GM18498 (cell line): ENCODE data around the gene HPF1.
"Not testable (repeated sequence)": the region's sequence is repeated elsewhere in the genome, so short reads cannot be mapped to it uniquely, and the experiment has no call there.

Source experiments
- ATAC-seq: cut with Tn5 transposase; IDR thresholded peaks from one replicate; pipeline ENCODE4 v1.9.1; 2021; ENCODE audit warnings: mild to moderate bottlenecking, moderate library complexity; ENCODE audit not compliant: unreplicated experiment

The HPF1 gene

DNA sequence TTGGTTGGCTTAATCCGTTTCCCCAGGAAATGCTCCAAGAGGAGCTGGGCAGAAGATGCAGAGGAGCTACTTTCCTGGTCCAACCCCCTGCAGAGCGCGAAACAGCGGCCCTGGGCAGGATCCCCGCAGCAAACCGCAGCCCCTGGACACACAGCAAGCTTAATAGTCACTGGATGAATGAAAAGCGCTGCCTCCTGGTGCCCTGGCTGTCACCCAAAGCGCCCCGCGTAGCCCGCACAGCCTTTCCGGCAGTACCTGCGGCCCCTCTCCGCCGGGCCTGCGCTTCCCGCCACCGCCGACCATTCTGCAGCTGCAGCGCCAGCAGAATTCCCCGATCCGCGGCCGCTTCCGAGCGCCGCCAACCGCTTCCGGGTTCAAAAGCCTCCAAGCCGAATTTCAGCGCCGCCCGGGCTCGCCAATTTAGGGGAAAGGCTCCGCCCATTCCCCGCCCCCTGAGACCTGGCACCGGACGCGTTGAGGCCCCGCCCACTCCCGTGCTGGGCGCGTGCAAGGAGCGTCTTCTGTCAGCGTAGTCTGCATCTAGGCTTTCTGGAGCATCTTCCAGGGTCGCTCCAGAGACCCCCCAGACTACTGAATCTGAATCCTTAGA lies at the start of gene HPF1:
Gene HPF1, minus strand, starts transcription at position 370 of the 610 bp plus-strand sequence. Its CDS starts 67 bp downstream, at position 303.
- ATAC-seq = peak; percentile 95

DNA sequence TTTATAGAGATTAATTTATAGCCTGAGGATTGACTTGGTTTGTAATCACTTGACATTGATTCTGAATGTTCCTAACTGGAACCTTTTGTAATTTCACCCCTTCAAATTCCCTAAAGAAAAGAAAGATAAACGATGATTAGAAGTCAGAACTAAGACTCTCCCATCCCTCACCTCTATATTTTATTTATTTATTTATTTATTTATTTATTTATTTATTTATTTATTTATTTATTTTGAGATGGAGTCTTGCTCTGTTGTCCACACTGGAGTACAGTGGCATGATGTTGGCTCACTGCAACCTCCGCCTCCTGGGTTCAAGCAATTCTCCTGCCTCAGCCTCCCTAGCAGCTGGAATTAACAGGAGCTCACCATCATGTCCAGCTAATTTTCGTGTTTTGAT lies 49.0 kb upstream of the HPF1 start:
- not testable (repeated sequence) for ATAC-seq

DNA sequence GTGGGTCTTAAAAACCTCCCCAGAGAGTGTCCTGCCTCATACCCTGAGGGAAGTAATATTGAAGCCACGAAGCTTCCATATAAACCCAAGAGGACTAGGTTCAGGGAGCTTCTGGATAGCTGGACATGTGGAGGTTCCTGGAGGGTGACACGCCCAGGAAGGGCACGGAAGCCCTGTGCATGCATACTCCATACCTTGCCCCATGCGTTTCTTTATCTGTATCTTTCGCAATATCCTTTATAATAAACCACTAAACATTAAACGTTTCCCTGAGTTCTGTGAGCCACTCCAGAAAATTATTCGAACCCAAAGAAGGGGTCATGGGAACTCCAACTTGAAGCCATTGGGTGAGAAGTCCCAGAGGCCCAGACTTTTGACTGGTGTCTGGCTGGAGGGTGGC lies 45.7 kb upstream of the HPF1 start:
- no peak for ATAC-seq

DNA sequence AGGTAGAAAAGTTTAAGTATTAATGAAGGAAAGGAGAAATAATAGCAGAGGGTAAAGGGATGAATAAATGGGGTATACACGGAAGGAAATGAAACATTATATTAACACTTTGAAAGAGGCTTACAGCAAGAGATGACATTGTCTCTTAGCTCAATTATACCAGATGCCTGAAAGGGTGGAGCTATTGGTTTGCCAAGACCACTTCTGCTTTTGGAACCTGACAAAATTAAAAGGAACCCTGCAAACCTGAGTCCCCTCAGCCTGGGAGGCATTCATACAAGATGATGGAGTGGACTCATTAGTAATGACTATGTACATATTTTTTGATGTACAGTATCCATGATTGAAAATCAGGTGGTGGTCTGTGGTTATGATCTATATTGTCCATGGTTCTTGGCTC lies 45.1 kb upstream of the HPF1 start:
- ATAC-seq = no peak

DNA sequence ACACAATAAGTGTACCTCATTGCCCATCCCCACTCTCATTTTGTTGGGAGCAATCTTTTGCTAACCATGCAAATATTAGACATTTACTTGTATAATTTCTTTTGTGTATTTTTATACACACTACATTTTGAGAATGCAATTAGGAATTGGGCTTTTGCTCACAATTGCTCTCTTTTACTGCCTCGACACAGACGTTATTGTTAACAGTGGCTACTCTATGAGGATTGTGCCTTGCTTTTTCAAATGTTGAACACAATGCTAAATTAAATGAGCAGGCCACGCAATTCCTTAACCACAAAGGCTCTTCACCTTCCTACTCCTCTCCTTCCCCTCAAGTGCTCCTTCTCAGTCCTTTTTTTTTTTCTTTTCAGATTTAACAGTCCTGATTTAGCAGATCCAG lies 42.8 kb upstream of the HPF1 start:
- ATAC-seq = no peak

DNA sequence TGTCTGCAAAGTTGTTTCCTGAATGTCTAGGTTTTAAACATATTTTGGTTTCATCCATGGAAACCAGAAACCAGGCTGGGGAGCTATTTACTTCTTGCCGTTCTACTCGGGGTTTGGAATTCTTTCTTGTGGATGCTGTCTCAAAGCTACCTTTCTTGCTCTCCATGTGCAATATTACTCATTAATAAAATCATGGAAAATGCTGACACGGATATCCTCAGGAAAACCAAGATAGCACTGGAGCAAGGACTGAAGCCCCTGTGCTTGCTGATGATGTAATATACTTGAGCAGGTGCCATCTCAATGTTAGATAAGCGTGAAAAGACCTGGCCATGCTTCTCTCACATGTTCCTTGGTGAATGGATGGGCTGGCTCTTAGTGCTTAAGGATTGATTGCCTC lies 41.5 kb upstream of the HPF1 start:
- ATAC-seq = no peak

DNA sequence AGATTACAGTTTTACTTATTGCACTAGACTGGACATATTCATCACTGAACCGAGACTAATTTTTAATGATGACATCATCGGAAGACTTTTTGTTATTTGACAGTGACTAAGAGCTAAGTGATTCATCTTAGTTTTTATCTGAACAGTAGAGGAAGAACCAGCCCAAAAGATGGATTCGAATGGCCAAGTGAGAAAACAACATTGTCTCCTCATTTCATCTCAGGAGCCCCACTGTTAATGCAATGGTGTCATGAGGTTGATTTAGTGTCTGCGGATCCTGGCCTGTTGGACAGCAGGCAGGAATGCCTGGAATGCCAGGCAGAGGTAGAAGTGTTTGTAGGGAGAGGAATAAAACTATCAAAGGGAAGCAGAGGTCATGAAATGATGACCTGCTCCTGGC lies 37.8 kb upstream of the HPF1 start:
- no peak for ATAC-seq

DNA sequence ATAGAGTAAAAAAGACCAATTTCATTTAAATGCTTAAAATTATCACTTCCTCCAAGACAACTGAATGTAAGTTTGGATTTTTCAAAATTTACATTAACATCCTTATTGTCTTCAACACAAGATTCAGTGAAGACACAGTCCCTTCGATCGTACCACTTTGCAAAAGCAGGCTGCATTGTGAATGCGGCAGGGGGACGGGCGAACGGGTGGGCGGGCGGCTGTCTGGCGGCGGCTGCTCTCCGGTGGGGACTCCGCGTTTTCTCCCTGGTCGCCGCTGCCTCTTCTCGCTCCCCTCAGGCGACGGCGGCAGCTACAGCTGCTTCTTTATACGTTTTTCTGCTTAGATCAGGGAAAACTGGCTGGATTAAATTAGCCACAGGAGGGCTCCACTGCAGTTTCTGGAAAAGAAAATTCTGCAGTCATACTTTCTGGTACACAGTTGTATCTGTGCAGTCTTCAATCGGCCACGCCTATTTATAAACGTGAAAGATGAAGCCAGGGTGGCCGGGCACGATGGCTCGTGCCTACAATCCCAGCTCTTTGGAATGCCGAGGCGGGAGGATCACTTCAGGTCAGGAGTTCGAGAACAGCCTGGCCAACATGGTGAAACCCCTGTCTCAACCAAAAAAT lies 33.9 kb upstream of the HPF1 start:
- no peak for ATAC-seq

DNA sequence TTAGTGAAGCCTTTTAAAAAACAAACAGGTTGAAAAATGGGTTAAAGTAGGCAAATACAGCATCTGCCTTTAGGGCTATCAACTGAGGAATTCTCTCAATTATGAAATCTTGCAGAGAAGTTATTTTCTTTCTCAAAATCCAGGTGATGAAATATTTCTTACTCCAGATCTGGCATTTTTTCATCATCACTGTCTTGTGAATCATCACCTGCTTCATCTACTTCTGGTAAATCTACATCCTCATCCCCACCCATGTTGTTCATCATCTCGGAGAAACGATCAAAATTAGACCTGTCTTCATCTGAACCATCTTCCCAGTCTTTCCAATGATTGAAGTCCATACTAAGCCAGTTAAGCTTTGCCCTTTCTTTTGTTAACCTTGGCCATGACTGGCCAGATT lies 33.3 kb upstream of the HPF1 start:
- no peak for ATAC-seq

DNA sequence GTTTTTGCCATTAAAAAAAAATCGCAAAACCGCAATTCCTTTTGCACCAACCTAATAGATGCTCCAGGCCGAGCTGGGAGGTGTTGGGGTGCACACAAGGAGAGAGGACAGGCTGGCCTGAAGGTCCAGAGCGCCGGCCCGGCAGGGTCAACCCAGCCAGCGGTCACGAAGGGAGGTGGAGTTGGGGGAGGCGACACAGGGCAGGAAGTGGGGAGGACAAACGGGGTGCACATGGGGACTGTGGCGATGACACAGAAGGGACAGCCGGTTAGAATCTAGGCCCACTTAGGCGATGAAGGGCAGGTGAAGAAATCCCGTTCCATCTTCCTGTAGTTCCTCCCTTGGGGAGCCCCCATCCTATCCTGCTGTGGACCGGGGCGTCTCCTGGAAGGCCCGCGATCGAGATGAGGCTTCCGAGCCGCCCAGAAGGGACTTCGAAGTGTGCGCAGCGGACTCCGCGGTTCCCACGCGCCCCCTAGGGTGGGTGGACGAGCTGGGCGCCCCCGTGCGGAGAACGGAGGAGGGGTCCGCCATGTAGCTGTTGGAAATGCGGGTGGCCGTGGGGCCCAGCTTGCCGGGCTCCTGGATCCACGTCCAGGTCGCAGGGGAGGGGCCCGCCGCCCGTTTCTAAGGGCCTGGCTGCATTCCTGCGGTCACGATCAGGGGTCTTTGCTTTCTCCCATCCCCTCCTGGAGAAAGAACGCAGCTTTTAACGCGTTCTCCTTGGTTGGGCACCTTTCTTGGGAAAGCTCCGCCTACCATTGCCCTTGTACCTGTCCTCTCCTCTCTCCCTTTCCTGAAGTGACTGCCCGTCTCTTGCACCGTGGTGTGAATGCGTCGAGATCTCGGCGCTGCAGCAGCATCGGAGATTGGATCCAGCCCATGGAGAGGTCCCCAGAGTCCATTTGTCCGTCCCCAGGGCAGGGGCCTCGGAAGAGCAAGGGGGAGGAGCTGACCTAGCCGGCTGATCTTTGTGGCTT lies 17.0 kb upstream of the HPF1 start:
- ATAC-seq = no peak

DNA sequence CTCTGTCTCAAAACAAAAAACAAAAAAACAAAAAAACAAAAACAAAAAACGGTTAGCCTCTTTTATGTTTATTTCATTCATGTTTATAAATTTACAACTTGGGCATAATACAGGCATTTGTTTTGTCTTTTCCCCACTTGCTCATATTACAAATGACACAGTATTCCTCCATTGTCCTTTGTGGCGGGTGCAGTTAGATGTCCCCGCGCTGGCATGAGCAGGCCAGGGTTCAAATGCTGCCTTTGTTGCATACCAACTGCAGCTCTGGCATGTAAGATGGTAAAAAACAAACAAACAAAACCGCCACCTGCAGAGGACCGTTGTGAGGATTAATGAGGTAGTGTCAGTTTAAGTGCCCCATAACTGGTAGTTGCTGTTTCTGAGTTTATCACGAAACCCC lies 16.1 kb upstream of the HPF1 start:
- ATAC-seq = no peak

DNA sequence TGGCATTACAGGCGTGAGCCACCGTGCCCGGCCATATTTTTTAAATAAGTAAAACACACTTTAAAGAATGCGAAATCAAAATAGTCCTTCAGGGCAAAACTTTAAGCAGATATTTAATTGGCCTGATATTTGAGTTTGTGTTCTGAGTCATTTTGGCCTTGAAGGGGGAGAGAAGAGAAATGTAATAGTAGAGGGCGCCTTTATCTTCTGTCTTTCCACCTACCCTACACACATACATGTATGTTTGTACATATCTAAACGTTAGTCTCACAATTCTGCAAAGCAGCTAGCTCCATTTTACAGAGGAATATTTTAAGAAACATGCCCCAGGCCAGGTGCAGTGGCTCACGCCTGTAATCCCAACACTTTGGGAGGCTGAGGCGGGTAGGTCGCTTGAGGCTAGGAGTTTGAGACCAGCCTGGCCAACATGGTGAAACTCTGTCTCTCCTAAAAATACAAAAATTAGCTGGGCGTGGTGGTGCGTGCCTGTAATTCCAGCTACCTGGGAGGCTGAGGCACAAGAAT lies 13.9 kb upstream of the HPF1 start:
- ATAC-seq = not testable (repeated sequence)

DNA sequence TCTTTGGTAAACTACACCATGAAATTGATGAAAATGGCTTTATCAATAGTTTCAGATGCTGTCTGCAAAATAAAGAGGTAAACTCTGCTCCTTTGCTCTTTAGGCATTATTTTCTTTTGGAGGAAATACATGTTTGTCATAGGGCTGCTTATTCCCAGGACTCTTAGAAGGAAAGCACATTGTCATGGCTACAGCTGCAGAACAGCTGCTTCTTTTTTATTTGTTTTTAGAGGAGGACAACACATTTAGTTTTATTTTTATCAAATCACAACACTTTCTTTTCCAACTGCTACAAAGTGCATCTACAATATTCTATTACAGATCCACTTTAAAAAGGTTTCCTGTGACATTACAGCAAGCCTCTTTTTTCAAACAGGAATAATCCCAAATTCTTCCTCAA lies 12.7 kb upstream of the HPF1 start:
- no peak for ATAC-seq

DNA sequence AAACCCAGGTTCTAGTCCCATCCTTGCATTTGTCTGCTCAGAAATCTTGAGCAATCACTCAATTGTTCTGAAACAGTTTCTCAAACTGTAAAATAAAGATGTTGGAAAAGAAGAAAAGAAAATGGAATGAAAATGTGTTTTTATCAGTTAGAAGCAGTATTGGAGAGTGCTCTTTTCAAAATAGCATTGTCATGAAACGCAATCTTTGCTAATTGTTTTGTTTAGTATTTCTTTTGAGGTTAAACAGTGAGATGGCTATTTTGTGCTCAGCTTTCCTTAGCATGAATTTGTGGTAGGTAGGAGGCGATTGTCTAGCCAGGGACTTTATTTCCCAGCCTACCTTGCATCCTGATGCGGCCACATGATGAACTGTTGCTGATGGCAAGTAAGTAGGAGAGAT lies 10.6 kb upstream of the HPF1 start:
- no peak for ATAC-seq

DNA sequence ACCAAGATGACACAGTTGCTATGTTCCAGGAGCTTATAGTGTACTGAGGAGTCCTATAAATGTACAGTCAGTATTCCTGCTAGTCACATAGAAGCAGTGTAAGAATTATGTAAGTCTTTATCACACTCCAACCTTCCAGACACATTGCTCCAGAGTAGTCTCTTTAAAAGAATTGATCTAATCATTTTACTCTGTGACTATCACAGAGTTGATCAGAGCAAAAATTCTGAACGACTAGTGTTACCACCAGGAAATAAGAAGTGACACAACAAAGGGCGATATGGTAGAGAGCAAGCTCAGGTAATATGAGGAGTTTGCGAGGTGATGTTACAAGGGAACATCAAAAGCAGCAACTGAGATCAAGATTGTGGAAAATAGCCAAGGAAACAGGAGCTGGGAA lies 9.0 kb upstream of the HPF1 start:
- ATAC-seq = no peak

DNA sequence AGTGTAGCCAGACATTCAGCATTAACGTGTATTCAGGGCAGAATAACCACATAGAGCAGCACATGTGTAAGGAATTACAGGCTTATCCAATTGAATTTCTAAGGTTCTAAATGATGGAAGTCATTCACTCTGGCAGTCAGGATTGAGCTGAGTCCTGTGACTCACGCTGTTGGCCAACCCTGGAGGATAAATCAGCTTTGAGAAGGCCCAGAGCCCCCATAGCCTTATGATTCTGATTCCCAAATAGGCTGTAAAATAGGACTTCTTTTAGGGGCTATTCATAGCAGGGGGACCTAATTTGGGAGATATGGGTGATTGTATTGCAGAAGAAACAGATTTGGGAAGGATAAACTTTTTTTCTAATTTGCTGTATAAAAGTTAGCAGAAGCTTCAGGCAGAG lies 8.1 kb upstream of the HPF1 start:
- no peak for ATAC-seq

DNA sequence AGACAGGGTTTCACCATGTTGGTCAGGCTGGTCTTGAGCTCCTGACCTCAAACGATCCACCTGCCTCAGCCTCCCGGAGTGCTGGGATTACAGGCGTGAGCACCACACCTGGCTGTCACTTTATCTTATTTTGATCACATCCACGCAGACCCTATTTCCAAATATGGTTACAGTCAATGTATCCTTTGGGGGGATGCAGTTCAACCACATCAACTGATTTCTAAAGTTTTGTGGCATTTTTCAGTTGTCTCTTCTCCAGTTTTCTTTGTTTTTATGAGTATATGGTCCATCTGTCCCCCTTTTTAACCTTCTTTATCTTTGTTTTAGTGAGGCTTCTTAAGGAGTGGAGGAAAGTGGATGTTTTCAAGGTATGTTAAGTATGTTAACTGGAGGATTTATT lies 4.1 kb upstream of the HPF1 start:
- ATAC-seq = no peak

DNA sequence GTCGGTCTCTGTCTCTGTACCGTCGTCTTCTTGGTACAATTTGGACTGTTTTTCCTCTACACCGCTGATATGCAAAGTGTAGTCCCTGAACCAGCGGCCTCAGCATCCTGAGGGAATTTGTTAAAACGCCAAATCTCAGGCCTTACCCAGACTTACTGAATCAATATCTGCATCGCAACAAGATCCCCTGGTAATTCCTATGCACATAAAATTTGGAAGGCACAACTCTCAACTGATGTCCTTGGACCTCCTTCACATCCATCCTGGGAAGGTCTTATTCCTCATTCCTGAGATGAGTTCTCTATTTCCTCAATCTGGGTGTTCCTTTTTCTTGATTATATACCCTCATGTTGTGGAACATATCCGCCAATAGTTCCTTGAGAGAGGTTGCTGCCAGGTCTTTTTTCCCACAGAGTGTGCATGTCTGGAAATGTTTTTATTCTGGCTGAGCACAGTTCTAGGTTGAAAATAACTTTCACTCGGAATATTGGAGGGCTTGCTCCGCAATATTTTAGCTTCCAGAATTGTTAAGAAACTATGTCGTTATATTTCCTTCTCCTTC lies 738 bp upstream of the HPF1 start:
- ATAC-seq = no peak

DNA sequence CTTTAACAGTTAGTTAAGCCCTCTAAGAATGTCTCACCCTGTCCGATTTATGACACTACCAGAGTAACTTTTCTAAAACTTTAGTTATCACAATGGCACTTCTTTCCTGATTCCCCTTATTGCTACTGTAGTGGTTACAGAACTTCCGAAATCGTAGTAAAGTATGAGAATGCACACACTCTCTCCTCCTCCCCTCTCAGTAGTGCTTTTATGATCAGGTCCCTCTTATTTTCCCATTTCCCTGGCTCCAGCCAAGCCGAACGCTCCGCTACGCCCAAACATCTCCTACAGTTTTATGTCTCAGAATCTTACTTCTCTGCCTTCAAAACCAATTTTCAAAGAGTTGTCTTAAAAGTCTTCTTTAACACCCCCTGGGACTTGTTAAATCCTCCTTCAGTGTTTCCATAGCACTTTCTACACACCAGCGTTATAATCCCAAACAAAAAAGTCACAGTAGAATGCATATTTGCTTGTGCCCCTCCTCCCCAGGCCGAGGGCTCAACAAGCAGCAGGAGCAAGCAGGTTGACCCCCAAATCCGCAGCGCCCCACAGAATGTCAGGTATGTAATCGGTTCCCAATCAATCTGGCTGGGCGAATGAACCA lies 671 bp downstream of the HPF1 start:
- peak; percentile 31 for ATAC-seq

DNA sequence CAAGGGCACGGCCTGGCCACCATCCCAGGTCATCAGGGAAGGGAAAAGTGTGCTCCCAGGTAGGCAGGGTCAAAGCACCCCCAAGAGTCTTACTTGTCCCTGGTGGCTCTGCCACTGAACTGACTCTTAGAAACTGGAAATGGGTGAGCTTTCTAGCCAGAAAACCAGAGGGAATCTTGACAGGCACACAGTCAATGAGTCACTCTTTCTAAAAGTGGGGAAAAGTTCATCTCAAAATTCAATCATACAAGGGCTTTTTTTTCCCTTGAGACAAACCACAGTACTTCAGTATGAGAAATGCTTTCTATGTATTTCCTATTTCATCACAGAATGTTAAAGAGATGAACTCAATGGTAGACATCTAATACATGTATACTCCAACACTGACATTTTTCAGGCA lies 12.5 kb downstream of the HPF1 start:
- no peak for ATAC-seq

DNA sequence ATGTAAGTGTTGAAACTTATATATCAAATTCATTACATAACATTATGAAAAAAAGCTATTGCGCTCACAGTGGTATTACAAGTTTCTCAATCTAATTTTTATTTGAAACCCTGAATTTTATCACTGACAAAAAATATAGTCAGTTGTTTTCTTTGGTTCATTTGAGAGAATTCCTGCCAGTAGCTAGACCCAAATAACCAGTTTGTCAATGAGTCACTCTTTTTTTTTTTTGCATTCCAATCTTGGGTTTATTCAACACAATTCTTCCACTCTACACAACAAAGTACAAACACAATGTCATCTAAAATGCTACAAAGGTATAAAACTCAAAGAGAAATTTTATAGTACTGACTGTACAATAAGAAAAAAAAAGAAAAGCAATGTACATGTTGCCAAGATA lies 13.1 kb downstream of the HPF1 start:
- no peak for ATAC-seq
